Ishikawa (cell line): Measurements from ENCODE around the gene SDK1.

Experiments used
- FOXM1 ChIP-seq: IDR thresholded peaks from 2 replicates; pipeline ENCODE4 v1.6.1; 2012; ENCODE audit warnings: low read depth, borderline replicate concordance
- TEAD4 ChIP-seq: IDR thresholded peaks from 2 replicates; pipeline ENCODE4 v1.6.1; 2012

DNA sequence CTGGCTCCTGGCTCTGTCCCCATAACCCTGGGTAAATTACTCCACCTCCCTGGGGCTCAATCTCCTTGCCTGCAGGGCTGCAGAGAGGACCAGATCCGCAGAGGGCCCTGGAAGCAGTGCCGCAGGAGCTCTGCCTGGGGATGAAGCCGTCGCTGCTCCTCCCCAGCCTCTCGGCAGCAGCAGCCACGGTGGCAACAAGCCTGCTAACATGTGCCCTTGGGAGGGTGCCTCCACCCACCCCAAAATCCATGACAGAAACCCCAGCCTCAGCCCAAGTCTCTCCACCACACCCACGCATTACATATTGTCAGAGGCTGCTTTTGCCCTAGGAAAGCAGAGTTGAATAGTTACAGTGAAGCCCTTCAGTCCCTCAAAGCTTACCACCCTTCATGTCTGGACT is 894.6 kb downstream of the SDK1 start:
- TF ChIP-seq FOXM1 (no peak), TEAD4 (no peak)
